Rectal smooth muscle tissue (tissue), 1 donor: ENCODE measurements around the gene C1orf232.

Source experiments
- H3K27ac ChIP-seq: one replicate; pipeline ENCODE4 v1.7.0; 2013; ENCODE audit warnings: low read depth, low read length, inconsistent platforms
- H3K27me3 ChIP-seq: one replicate; pipeline ENCODE4 v1.7.0; 2013; ENCODE audit warnings: low read length; ENCODE audit not compliant: control insufficient read depth, insufficient read depth
- H3K36me3 ChIP-seq: one replicate; pipeline ENCODE4 v1.7.0; 2013; ENCODE audit warnings: low read length; ENCODE audit not compliant: control insufficient read depth, insufficient read depth
- H3K4me1 ChIP-seq: one replicate; pipeline ENCODE4 v1.7.0; 2013; ENCODE audit warnings: low read length; ENCODE audit not compliant: control insufficient read depth, insufficient read depth
- H3K4me3 ChIP-seq: one replicate; pipeline ENCODE4 v1.7.0; 2013; ENCODE audit warnings: low read length
- H3K9ac ChIP-seq: one replicate; pipeline ENCODE4 v1.7.0; 2013; ENCODE audit warnings: low read length

C1orf232 gene

DNA sequence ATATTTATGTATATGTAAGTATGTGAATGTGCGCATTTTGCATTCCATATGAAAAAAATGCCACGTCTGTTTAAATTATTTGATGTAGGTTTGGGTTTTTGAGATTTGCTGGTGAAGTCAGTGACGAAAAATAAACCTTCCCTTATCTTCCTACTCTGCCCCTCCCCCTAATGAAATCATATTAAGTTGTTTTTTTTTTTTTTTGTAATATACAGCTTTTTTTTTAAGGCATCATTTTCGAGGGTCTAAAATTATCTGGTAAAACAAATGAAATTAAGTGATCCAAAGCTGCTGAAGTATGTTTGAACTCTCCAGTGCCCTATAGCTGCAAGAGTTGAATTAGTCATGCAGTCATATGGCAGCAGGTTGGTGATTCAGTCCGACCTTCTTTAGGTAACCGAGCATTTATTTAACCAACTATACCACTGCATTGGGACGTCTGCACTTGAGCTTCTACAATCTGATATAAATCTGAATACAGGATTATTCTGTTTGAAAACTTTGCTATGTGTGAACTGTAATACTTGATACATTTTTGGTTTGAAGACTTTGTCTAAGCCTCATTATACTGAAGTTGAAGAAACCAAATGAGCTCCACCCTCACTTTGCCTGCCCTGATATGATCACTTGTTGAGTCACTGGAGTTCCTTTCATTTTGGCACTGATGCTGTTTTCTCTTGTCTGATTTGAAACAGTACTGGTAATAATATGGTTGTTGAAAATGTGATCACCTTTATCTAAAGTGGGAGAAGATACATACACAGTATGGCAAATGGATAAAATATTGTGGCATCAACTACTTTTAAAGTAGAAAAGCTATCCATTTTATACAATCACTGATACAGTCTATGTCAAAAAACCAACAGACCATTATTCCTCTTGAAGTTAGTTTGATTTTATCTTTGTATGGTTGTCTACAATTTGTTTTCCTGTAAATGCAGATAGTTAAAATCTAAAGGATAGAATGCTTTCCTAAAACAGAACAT, 45.5 kb downstream of the C1orf232 start:
- H3K27ac ChIP-seq = no peak overlapping the region
- peaks cover 5% of the 10 kb centered on the region for H3K4me1 ChIP-seq
- no peak overlapping the region for H3K4me3 ChIP-seq
- peaks cover 8% of the 10 kb centered on the region for H3K36me3 ChIP-seq
- no peaks in the 10 kb centered on the region for H3K27me3 ChIP-seq
- H3K9ac ChIP-seq = no peak overlapping the region

DNA sequence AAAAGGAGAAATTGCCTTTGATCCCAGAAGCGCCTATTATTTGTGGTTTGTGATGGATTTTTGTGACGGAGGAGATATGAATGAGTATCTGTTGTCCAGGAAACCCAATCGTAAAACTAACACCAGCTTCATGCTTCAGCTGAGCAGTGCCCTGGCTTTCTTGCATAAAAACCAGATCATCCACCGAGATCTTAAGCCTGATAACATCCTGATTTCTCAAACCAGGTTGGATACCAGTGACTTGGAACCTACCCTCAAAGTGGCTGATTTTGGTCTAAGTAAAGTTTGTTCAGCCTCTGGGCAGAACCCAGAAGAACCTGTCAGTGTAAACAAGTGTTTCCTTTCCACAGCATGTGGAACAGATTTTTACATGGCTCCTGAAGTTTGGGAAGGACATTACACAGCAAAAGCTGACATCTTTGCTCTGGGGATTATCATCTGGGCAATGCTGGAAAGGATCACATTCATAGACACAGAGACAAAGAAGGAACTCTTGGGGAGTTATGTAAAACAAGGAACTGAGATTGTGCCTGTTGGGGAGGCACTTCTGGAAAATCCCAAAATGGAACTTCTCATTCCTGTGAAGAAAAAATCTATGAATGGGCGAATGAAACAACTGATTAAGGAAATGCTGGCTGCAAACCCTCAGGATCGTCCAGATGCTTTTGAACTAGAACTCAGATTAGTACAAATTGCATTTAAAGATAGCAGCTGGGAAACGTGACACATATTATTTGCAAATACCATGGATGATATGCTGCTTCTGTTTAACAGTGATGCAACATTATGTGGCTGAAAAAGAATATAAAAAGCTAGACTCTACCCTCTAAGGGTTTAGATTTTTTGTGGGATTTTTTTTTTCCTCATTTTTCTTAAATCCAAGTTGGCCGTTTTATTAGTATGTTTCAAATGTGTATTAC, 46.6 kb downstream of the C1orf232 start:
- Histone ChIP-seq H3K4me3 (no peak overlapping the region), H3K4me1 (peaks cover 5% of the 10 kb centered on the region), H3K9ac (no peak overlapping the region), H3K36me3 (peaks cover 8% of the 10 kb centered on the region), H3K27ac (peak overlapping the region; percentile 38), H3K27me3 (no peaks in the 10 kb centered on the region)

DNA sequence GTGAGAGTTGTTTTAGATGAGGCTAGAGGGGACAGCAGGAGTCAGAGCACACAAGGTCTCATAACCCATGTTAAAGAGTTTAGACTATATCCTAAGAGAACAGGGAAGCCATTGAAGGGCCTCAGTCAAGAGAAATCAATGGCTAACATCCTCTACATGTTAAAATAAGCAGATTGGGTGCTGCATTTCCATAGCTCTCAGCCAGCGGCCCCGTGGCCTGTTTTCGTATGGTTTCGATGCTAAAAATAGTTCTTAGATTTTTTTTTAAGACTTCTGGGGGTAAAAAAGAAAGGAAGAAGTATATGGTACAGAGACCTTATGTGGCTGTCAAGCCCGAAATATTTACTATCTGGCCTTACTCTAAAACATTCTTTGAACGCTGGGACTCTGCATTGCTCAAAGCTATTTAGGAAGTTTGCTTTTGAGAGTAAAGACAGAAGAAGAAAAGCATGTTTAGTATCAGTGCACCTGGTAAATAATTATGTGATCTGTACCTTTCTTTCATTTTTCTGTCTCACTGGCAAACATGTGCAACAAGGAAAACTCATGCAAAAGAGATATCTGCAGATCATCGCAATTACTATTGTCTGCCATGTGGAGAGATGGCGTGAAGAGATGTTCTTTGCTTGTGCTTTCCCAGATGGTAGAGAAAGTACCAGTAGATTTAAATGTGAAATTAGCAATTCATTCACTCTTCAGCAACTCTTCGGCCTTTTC, 48.7 kb downstream of the C1orf232 start:
- H3K27me3 ChIP-seq = no peaks in the 10 kb centered on the region
- no peak overlapping the region for H3K4me3 ChIP-seq
- no peak overlapping the region for H3K9ac ChIP-seq
- peaks cover 5% of the 10 kb centered on the region for H3K4me1 ChIP-seq
- peaks cover 8% of the 10 kb centered on the region for H3K36me3 ChIP-seq
- no peak overlapping the region for H3K27ac ChIP-seq

DNA sequence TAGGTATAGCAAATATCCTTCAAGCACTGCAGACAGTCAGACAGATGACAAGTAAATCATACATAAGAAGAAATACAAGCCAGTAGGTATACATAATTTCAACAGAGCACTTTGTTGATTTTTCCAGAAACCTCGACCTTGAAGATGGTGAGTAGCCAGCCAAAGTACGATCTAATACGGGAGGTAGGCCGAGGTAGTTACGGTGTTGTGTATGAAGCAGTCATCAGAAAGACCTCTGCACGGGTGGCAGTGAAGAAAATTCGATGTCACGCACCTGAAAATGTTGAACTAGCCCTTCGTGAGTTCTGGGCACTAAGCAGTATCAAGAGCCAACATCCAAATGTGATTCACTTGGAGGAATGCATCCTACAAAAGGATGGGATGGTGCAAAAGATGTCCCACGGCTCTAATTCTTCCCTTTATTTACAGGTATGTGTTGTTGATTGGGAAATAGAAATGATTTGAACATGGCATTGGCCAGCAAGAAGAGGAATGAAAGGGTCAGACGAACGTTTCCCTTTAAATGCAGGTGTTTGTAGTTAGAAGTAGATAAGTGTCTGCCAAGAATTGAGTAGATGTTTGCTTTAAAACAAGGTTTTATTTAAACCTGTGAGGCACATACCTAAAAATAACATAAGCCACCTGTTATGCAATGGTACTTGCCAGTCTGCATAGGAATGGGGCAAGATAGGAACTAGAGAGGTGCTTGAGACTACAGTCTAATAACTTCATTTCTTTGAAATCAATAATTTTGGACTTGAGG, 54.4 kb downstream of the C1orf232 start:
- H3K27me3 ChIP-seq = no peaks in the 10 kb centered on the region
- H3K4me1 ChIP-seq = peaks cover 13% of the 10 kb centered on the region
- no peak overlapping the region for H3K9ac ChIP-seq
- peak overlapping the region; percentile 6 for H3K4me3 ChIP-seq
- peaks cover 3% of the 10 kb centered on the region for H3K36me3 ChIP-seq
- H3K27ac ChIP-seq = no peak overlapping the region
